Transverse colon (tissue), 4 donors: ENCODE results near the gene MYOM3. TPM values are rescaled to one million over a fixed set of nuclear protein-coding genes. Genes with fewer than 3 reads are reported as not detected.

Experiments used
- DNase-seq: peaks from one replicate; pipeline ENCODE4 v3.0.0-alpha.2; 2019
- H3K27ac ChIP-seq, 4 donors: fragments of 200-600 bp; sonication (generic); 2 replicates each; pipeline ENCODE4 v1.5.1; 2016 to 2018; ENCODE audit warnings: inconsistent platforms in 4 of 4
- H3K27me3 ChIP-seq: fragments of 200-600 bp; sonication (generic); 2 replicates; pipeline ENCODE4 v1.5.1; 2017; ENCODE audit warnings: inconsistent platforms
- H3K36me3 ChIP-seq, 4 donors: fragments of 200-600 bp; sonication (generic); 2 replicates each; pipeline ENCODE4 v1.5.1; 2017 to 2019; ENCODE audit warnings: inconsistent platforms in 4 of 4
- H3K4me1 ChIP-seq, 4 donors: fragments of 200-600 bp; sonication (generic); 2 replicates each; pipeline ENCODE4 v1.5.1; 2017 to 2020; ENCODE audit warnings: inconsistent platforms in 4 of 4
- H3K4me3 ChIP-seq, 4 donors: fragments of 200-600 bp; sonication (generic); 1 replicate in 1 of 4; 2 replicates in 3 of 4; pipeline versions ENCODE4 v1.5.1 to v1.6.1; 2017 to 2019; ENCODE audit warnings: inconsistent platforms in 4 of 4
- H3K9me3 ChIP-seq, 2 donors: fragments of 200-600 bp; sonication (generic); 2 replicates each; pipeline ENCODE4 v1.5.1; 2017 to 2019; ENCODE audit warnings: inconsistent platforms in 2 of 2
- EP300 ChIP-seq: sonication (generic); formaldehyde crosslinking; IDR thresholded peaks from one replicate; pipeline ENCODE4 v1.6.1; 2017; ENCODE audit warnings: antibody characterized with exemption, low read depth
- POLR2A ChIP-seq: fragments of 450-650 bp; IDR thresholded peaks from one replicate; pipeline ENCODE4 v1.6.1; 2016; ENCODE audit warnings: antibody characterized with exemption, mild to moderate bottlenecking, moderate library complexity
- POLR2AphosphoS5 ChIP-seq, 3 donors: sonication (generic); formaldehyde crosslinking; IDR thresholded peaks; one replicate each; pipeline ENCODE4 v1.6.1; 2016; ENCODE audit warnings: antibody characterized with exemption in 3 of 3
- WGBS, 2 donors: methylation state at CpG; one replicate each; pipeline ENCODE4 v1.1.5; 2018; ENCODE audit warnings: low coverage in 1 of 2; 5-methylcytosine and 5-hydroxymethylcytosine counted together
- in situ Hi-C, 4 donors: fragments of 200-750 bp; cut with MboI; loops; one replicate each; pipeline versions ENCODE4 v1.15.0 to v1.15.1; 2017; ENCODE audit warnings: low sequenced_read_pairs in 3 of 4, low pct_ligation_motif_present in 1 of 4, low pct_unique_long_range_greater_than_20kb in 1 of 4
- intact Hi-C: fragments of 100-400 bp; cut with DNase I; formaldehyde crosslinking; loops from one replicate; pipeline ENCODE4 v1.15.1; 2023; ENCODE audit warnings: low total_unique reads
- total RNA-seq, 4 donors: library from RNA; depleted of rRNA; stranded (reverse); fragments of >200 nt; gene quantifications; one replicate each; pipeline ENCODE4 v1.1.0, GENCODE V29; 2016
- TF ChIP-seq, protein P1 (sequence below), 5 experiments: fragments of 200-600 bp in 3 of 5; fragments of 450-650 bp in 2 of 5; sonication (generic) in 3 of 5; IDR thresholded peaks; 1 replicate in 2 of 5; 2 replicates in 3 of 5; pipeline ENCODE4 v1.5.1; 2016 to 2017; ENCODE audit warnings: antibody characterized with exemption in 5 of 5, inconsistent platforms in 3 of 5, mild to moderate bottlenecking in 2 of 5, moderate library complexity in 1 of 5

MYOM3 gene
- total RNA-seq, 4 donors from 2014 or later = 0.60 to 7.5 (median 3.0) TPM

DNA sequence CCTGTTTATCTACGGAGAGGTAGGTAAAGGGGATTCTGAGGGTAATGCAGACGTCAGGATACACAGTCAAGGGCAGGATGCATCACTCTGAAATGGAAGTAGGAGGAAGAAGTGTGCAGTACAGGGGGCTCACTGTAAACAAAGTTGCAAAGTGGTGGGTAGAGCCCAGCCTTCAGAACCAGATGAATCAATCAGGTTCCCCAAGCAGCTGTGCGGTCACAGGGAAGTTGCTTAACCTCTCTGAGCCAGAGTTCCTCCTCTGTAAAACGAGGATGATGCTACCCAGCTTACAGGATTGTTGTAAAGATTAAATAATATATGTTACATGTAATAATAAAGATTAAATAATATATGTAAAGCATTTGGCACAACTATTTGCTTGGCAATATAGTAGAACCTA lies 13.5 kb upstream of the MYOM3 start:
- Histone ChIP-seq H3K27ac (no peak overlapping the region), H3K4me3 (no peak overlapping the region), H3K36me3 (no peaks in the 10 kb centered on the region), H3K27me3 (no peaks in the 10 kb centered on the region), H3K9me3 (no peaks in the 10 kb centered on the region), H3K4me1 (peaks cover 5 to 9% (median 6%) of the 10 kb centered on the region in 4 donors)
- no peak for DNase-seq
- in situ Hi-C loops = no loop called here
- WGBS, 2 donors = 76 to 90% methylated on average over 3 to 4 of the region's 4 CpGs
- TF ChIP-seq, protein P1, sequence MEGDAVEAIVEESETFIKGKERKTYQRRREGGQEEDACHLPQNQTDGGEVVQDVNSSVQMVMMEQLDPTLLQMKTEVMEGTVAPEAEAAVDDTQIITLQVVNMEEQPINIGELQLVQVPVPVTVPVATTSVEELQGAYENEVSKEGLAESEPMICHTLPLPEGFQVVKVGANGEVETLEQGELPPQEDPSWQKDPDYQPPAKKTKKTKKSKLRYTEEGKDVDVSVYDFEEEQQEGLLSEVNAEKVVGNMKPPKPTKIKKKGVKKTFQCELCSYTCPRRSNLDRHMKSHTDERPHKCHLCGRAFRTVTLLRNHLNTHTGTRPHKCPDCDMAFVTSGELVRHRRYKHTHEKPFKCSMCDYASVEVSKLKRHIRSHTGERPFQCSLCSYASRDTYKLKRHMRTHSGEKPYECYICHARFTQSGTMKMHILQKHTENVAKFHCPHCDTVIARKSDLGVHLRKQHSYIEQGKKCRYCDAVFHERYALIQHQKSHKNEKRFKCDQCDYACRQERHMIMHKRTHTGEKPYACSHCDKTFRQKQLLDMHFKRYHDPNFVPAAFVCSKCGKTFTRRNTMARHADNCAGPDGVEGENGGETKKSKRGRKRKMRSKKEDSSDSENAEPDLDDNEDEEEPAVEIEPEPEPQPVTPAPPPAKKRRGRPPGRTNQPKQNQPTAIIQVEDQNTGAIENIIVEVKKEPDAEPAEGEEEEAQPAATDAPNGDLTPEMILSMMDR (IDR thresholded peaks at IDR 0.05) = no peak
- no peak for TF ChIP-seq POLR2A
- TF ChIP-seq POLR2AphosphoS5 (IDR thresholded peaks at IDR 0.05) = no peak
- TF ChIP-seq EP300 = no peak
- intact Hi-C loops = no loop called here

DNA sequence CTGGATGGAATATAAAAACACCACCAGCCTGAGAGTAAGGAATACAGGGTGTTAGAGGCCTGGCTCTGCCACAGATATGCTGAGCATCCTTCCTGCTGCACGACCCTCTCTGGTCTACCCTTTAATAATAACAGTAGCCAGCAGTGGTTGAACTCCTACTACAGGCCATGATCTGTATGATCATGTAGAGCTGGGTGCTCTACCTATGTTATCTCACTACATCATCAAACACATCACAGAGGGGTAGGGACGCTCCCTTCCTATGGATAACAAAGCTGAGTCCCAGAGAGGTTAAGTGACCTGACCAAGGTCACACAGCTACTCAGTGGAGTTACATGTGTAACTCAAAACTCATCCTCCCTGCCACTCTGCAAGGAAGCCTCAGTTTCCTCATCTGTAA lies 13.0 kb upstream of the MYOM3 start:
- no peak overlapping the region for H3K27ac ChIP-seq
- 83 to 100% methylated on average over 1 to 2 of the region's 2 CpGs for WGBS, 2 donors
- H3K9me3 ChIP-seq = no peaks in the 10 kb centered on the region
- no peaks in the 10 kb centered on the region for H3K27me3 ChIP-seq
- TF ChIP-seq EP300 (no peak), POLR2AphosphoS5 (IDR thresholded peaks at IDR 0.05) (no peak), POLR2A (no peak)
- TF ChIP-seq, protein P1 (IDR thresholded peaks at IDR 0.05) = no peak
- H3K4me3 ChIP-seq = no peak overlapping the region
- intact Hi-C loops (no loop called here), in situ Hi-C loops (no loop called here)
- peaks cover 9 to 14% (median 11%) of the 10 kb centered on the region in 4 donors for H3K4me1 ChIP-seq
- no peaks in the 10 kb centered on the region for H3K36me3 ChIP-seq
- no peak for DNase-seq

DNA sequence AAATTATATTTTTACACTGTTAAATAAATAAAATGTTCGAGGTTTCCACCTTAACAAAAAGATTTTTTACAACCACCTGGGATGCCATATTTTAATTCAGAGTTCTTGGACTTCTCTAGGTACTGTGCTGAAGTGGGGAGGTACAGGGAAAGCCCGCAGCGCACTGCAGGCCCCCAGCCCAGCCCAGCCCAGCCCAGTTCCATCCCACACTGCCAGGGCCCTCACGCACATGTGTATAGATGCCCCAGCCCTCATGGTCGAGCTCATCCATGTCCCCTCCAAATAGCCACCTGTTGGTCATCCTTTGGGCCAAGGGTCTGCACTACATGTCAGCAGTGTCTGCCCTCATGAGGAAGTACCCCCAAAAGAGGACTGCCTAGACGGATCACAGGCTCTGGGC lies 11.7 kb upstream of the MYOM3 start:
- intact Hi-C loops = no loop called here
- DNase-seq = no peak
- no peaks in the 10 kb centered on the region for H3K27me3 ChIP-seq
- TF ChIP-seq EP300 (no peak), POLR2AphosphoS5 (IDR thresholded peaks at IDR 0.05) (no peak), POLR2A (no peak)
- TF ChIP-seq, protein P1 (IDR thresholded peaks at IDR 0.05) = no peak
- WGBS, 2 donors = 84% methylated on average over 6 of the region's 6 CpGs; no CpG with 5 or more reads in 1 of the 2 donors
- no peak overlapping the region for H3K27ac ChIP-seq
- H3K36me3 ChIP-seq = no peaks in the 10 kb centered on the region
- H3K4me1 ChIP-seq = peaks cover 16 to 28% (median 24%) of the 10 kb centered on the region in 4 donors
- in situ Hi-C loops = no loop called here
- no peaks in the 10 kb centered on the region for H3K9me3 ChIP-seq
- no peak overlapping the region for H3K4me3 ChIP-seq

DNA sequence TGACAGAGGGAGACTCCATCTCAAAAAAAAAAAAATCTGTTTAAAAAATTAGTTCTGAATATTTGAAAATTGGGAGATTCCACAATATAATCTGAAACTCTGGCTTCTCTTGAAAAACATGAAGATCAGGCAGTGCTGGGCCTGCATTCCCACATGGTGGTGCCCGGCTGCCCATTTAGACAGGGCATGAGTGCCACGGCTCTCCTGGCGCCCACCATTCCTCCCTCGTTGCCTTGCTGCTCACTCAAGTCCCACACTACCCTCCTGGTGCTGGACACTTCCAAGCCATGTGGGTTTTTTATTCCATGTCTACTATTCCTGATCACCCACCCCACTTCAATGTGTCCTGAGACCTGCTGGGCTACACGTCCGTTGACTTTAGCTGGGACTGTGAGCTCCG lies 10.8 kb upstream of the MYOM3 start:
- Histone ChIP-seq H3K4me1 (peaks cover 16 to 34% (median 32%) of the 10 kb centered on the region in 4 donors), H3K36me3 (no peaks in the 10 kb centered on the region), H3K27ac (no peak overlapping the region), H3K4me3 (no peak overlapping the region), H3K9me3 (no peaks in the 10 kb centered on the region), H3K27me3 (no peaks in the 10 kb centered on the region)
- 93 to 94% methylated on average over 3 to 7 of the region's 7 CpGs for WGBS, 2 donors
- no peak for TF ChIP-seq EP300
- no peak for TF ChIP-seq POLR2AphosphoS5 (IDR thresholded peaks at IDR 0.05)
- TF ChIP-seq, protein P1 (IDR thresholded peaks at IDR 0.05) = no peak
- TF ChIP-seq POLR2A = no peak
- intact Hi-C loops = no loop called here
- DNase-seq = no peak
- in situ Hi-C loops = no loop called here
